H9 (cell line): ENCODE data around the gene KIAA1586. TPM values are rescaled to one million over a fixed set of nuclear protein-coding genes. Genes with fewer than 3 reads are reported as not detected.
"Not testable (repeated sequence)": the region's sequence is repeated elsewhere in the genome, so short reads cannot be mapped to it uniquely, and the experiment has no call there.

Source experiments
- DNase-seq: peaks from one replicate; pipeline ENCODE4 v3.0.0-alpha.2; 2017
- H2AFZ ChIP-seq: one replicate; pipeline ENCODE4 v1.6.1; 2013; ENCODE audit warnings: mild to moderate bottlenecking, low read length, control low read depth, moderate library complexity
- H2AK5ac ChIP-seq: 2 replicates; pipeline ENCODE4 v1.6.1; 2013; ENCODE audit warnings: low read length, control low read depth, mixed read lengths; ENCODE audit not compliant: insufficient read length
- H2BK120ac ChIP-seq: one replicate; pipeline ENCODE4 v1.6.1; 2013; ENCODE audit warnings: low read depth, mild to moderate bottlenecking, low read length, control low read depth, inconsistent platforms; ENCODE audit not compliant: poor library complexity, severe bottlenecking
- H2BK12ac ChIP-seq: 2 replicates; pipeline ENCODE4 v1.6.1; 2013; ENCODE audit warnings: low read length, control low read depth, mixed read lengths, low read depth; ENCODE audit not compliant: insufficient read length
- H2BK15ac ChIP-seq: 2 replicates; pipeline ENCODE4 v1.6.1; 2013; ENCODE audit warnings: low read depth, low read length, control low read depth
- H2BK20ac ChIP-seq: one replicate; pipeline ENCODE4 v1.6.1; 2013; ENCODE audit warnings: low read depth, mild to moderate bottlenecking, low read length, control low read depth, inconsistent platforms; ENCODE audit not compliant: poor library complexity, severe bottlenecking
- H2BK5ac ChIP-seq: 2 replicates; pipeline ENCODE4 v1.6.1; 2013; ENCODE audit warnings: low read length, control low read depth, mixed read lengths; ENCODE audit not compliant: insufficient read length
- H3K14ac ChIP-seq: 2 replicates; pipeline ENCODE4 v1.6.1; 2013; ENCODE audit warnings: low read length, control low read depth; ENCODE audit not compliant: insufficient read depth
- H3K18ac ChIP-seq: 2 replicates; pipeline ENCODE4 v1.6.1; 2013; ENCODE audit warnings: low read depth, mild to moderate bottlenecking, mixed read lengths, low read length, control low read depth; ENCODE audit not compliant: insufficient read length
- H3K23ac ChIP-seq: 2 replicates; pipeline ENCODE4 v1.6.1; 2013; ENCODE audit warnings: low read length, control low read depth, mixed read lengths, low read depth; ENCODE audit not compliant: insufficient read length
- H3K23me2 ChIP-seq: 2 replicates; pipeline ENCODE4 v1.6.1; 2013; ENCODE audit warnings: low read depth, mild to moderate bottlenecking, mixed read lengths, low read length, control low read depth; ENCODE audit not compliant: insufficient read length, poor library complexity, severe bottlenecking
- H3K27ac ChIP-seq: 2 replicates; pipeline ENCODE4 v1.5.1; 2013; ENCODE audit warnings: low read length, control low read depth, mixed read lengths, low read depth; ENCODE audit not compliant: insufficient read length
- H3K27me3 ChIP-seq: 2 replicates; pipeline ENCODE4 v1.6.1; 2013; ENCODE audit warnings: low read length, control low read depth, inconsistent platforms; ENCODE audit not compliant: insufficient read depth
- H3K4ac ChIP-seq: 2 replicates; pipeline ENCODE4 v1.6.1; 2013; ENCODE audit warnings: low read depth, mild to moderate bottlenecking, control low read depth, inconsistent platforms, low read length, moderate library complexity
- H3K4me1 ChIP-seq: 2 replicates; pipeline ENCODE4 v1.6.1; 2013; ENCODE audit warnings: low read length, control low read depth, inconsistent platforms; ENCODE audit not compliant: insufficient read depth
- H3K4me2 ChIP-seq: 2 replicates; pipeline ENCODE4 v1.6.1; 2013; ENCODE audit warnings: low read length, control low read depth, mixed read lengths; ENCODE audit not compliant: insufficient read length, insufficient read depth
- H3K56ac ChIP-seq: 2 replicates; pipeline ENCODE4 v1.6.1; 2013; ENCODE audit warnings: low read depth, mild to moderate bottlenecking, mixed read lengths, low read length, control low read depth; ENCODE audit not compliant: insufficient read length
- H3K79me1 ChIP-seq: 2 replicates; pipeline ENCODE4 v1.6.1; 2013; ENCODE audit warnings: low read depth, mild to moderate bottlenecking, moderate library complexity, low read length, control low read depth, inconsistent platforms; ENCODE audit not compliant: insufficient read depth, poor library complexity, severe bottlenecking
- H3K79me2 ChIP-seq: 2 replicates; pipeline ENCODE4 v1.6.1; 2013; ENCODE audit warnings: low read length, control low read depth, inconsistent platforms; ENCODE audit not compliant: insufficient read depth
- H3K9ac ChIP-seq: 2 replicates; pipeline ENCODE4 v1.6.1; 2013; ENCODE audit warnings: low read length, control low read depth, mixed read lengths; ENCODE audit not compliant: insufficient read length; ENCODE audit errors: extremely low read depth
- H3K9me3 ChIP-seq: one replicate; pipeline ENCODE4 v1.6.1; 2013; ENCODE audit warnings: low read depth, low read length, inconsistent platforms; ENCODE audit not compliant: control insufficient read depth
- H3T11ph ChIP-seq: one replicate; pipeline ENCODE4 v1.6.1; 2013; ENCODE audit warnings: mild to moderate bottlenecking, low read length, control low read depth, inconsistent platforms
- H4K20me1 ChIP-seq: one replicate; pipeline ENCODE4 v1.6.1; 2013; ENCODE audit not compliant: control insufficient read depth, insufficient read length, insufficient read depth
- H4K5ac ChIP-seq: 2 replicates; pipeline ENCODE4 v1.6.1; 2013; ENCODE audit warnings: low read depth, mild to moderate bottlenecking, mixed read lengths, low read length, control low read depth; ENCODE audit not compliant: insufficient read length
- H4K8ac ChIP-seq: replicated peaks from 2 replicates; pipeline ENCODE4 v1.6.1; 2013; ENCODE audit warnings: low read length, control low read depth, mixed read lengths, low read depth; ENCODE audit not compliant: insufficient read length
- H4K91ac ChIP-seq: 2 replicates; pipeline ENCODE4 v1.6.1; 2013; ENCODE audit warnings: low read depth, mild to moderate bottlenecking, moderate library complexity, mixed read lengths, low read length, control low read depth; ENCODE audit not compliant: insufficient read length
- H3K27ac Mint-ChIP-seq, 3 experiments: 2 replicates in 2 of 3; 3 replicates in 1 of 3; pipeline ENCODE4 v1.8.0; 2020 to 2021; ENCODE audit warnings: mixed read lengths in 3 of 3, mild to moderate bottlenecking in 1 of 3, moderate library complexity in 1 of 3
- H3K27me3 Mint-ChIP-seq: 2 replicates; pipeline ENCODE4 v1.8.0; 2021; ENCODE audit warnings: low read depth, mild to moderate bottlenecking, moderate library complexity, mixed read lengths
- H3K36me3 Mint-ChIP-seq, 3 experiments: 2 replicates in 2 of 3; 3 replicates in 1 of 3; pipeline ENCODE4 v1.8.0; 2020 to 2021; ENCODE audit warnings: low read depth in 3 of 3, mixed read lengths in 3 of 3; ENCODE audit not compliant: insufficient read depth in 1 of 3
- H3K4me1 Mint-ChIP-seq, 2 experiments: 2 replicates each; pipeline ENCODE4 v1.8.0; 2020; ENCODE audit warnings: mixed read lengths in 2 of 2
- H3K4me3 Mint-ChIP-seq, 2 experiments: 2 replicates in 1 of 2; 3 replicates in 1 of 2; pipeline ENCODE4 v1.8.0; 2020 to 2021; ENCODE audit warnings: mild to moderate bottlenecking in 2 of 2, mixed read lengths in 2 of 2, moderate library complexity in 1 of 2
- H3K9me3 Mint-ChIP-seq, 2 experiments: 2 replicates in 1 of 2; 3 replicates in 1 of 2; pipeline ENCODE4 v1.8.0; 2020; ENCODE audit warnings: mild to moderate bottlenecking in 2 of 2, mixed read lengths in 2 of 2, moderate library complexity in 1 of 2
- WGBS: extraction: QIAGEN DNeasy Blood & Tissue Kit; methylation state at CpG from one replicate; pipeline ENCODE4 v1.1.7; 2013; ENCODE audit warnings: missing lambda C conversion rate, low lambda C conversion rate, mixed read lengths; ENCODE audit not compliant: insufficient read length; ENCODE audit errors: extremely low coverage; 5-methylcytosine and 5-hydroxymethylcytosine counted together
- total RNA-seq: library from RNA; stranded (reverse); gene quantifications from 2 replicates; pipeline ENCODE4 v1.2.1, GENCODE V29; 2021
- TF ChIP-seq, protein P1 (sequence below): fragments of 200-600 bp; sonication (generic); conservative IDR thresholded peaks from 3 replicates; pipeline ENCODE4 v1.8.0; 2021; ENCODE audit warnings: antibody characterized with exemption, mild to moderate bottlenecking

KIAA1586 gene
- total RNA-seq, 1 experiment from 2014 or later, result 33.3 TPM

- WGBS, result no CpG with 5 or more reads among the region's 5 CpGs
- TF ChIP-seq, protein P1, sequence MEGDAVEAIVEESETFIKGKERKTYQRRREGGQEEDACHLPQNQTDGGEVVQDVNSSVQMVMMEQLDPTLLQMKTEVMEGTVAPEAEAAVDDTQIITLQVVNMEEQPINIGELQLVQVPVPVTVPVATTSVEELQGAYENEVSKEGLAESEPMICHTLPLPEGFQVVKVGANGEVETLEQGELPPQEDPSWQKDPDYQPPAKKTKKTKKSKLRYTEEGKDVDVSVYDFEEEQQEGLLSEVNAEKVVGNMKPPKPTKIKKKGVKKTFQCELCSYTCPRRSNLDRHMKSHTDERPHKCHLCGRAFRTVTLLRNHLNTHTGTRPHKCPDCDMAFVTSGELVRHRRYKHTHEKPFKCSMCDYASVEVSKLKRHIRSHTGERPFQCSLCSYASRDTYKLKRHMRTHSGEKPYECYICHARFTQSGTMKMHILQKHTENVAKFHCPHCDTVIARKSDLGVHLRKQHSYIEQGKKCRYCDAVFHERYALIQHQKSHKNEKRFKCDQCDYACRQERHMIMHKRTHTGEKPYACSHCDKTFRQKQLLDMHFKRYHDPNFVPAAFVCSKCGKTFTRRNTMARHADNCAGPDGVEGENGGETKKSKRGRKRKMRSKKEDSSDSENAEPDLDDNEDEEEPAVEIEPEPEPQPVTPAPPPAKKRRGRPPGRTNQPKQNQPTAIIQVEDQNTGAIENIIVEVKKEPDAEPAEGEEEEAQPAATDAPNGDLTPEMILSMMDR, result peak; percentile 52
- H3K14ac ChIP-seq, result no peak overlapping the region
- no peak overlapping the region for H2BK5ac ChIP-seq
- no peak overlapping the region for H3K9ac ChIP-seq
- DNase-seq, result peak; percentile 52
- H2BK20ac ChIP-seq, result no peak overlapping the region
- no peak overlapping the region for H3K23ac ChIP-seq
- Mint-ChIP-seq H3K36me3 (no peaks in the 10 kb centered on the region), H3K27me3 (peaks cover 11% of the 10 kb centered on the region), H3K4me1 (peaks cover 2% of the 10 kb centered on the region in 2 experiments; a peak in 2 of 4 replicates), H3K4me3 (no peak overlapping the region; a peak in 1 of 5 replicates), H3K9me3 (peaks cover 0 to 2% of the 10 kb centered on the region in 2 experiments; a peak in 1 of 5 replicates), H3K27ac (no peak overlapping the region)
- no peak overlapping the region for H4K91ac ChIP-seq
- H4K20me1 ChIP-seq, result no peaks in the 10 kb centered on the region
- H3T11ph ChIP-seq, result no peak overlapping the region
- no peaks in the 10 kb centered on the region for H3K27me3 ChIP-seq
- H3K79me1 ChIP-seq, result no peaks in the 10 kb centered on the region
- H3K23me2 ChIP-seq, result no peaks in the 10 kb centered on the region
- H2BK12ac ChIP-seq, result no peak overlapping the region
- H3K4me2 ChIP-seq, result no peak overlapping the region
- no peak overlapping the region for H4K8ac ChIP-seq
- H2AFZ ChIP-seq, result no peak overlapping the region
- no peak overlapping the region for H3K56ac ChIP-seq
- no peak overlapping the region for H3K27ac ChIP-seq
- H3K18ac ChIP-seq, result no peak overlapping the region
- H2BK15ac ChIP-seq, result no peak overlapping the region
- no peaks in the 10 kb centered on the region for H3K79me2 ChIP-seq
- H3K9me3 ChIP-seq, result no peaks in the 10 kb centered on the region
- no peaks in the 10 kb centered on the region for H3K4me1 ChIP-seq
- H3K4ac ChIP-seq, result no peak overlapping the region
- no peak overlapping the region for H2BK120ac ChIP-seq
- no peak overlapping the region for H4K5ac ChIP-seq
- H2AK5ac ChIP-seq, result no peak overlapping the region
Measured at GRCh38 chr6:57040011-57040410, 6.5 kb upstream of the KIAA1586 start.

DNA sequence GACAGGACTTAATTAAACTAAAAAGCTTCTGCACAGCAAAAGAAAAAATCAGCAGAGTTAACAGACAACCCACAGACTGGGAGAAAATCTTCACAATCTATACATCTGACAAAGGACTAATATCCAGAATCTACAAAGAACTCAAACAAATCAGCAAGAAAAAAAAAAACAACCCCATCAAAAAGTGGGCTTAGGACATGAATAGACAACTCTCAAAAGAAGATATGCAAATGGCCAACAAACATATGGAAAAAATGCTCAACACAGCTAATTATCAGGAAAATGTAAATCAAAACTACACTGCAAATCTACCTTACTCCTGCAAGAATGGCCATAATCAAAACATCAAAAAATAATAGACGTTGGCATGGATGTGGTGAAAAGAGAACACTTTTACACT is 2.4 kb upstream of the KIAA1586 start:
- H4K5ac ChIP-seq, H3K4ac ChIP-seq, H3K18ac ChIP-seq, H3K56ac ChIP-seq, H2BK15ac ChIP-seq, H2AFZ ChIP-seq, H3K4me1 ChIP-seq, H3K9me3 ChIP-seq, DNase-seq, H2BK12ac ChIP-seq, H4K8ac ChIP-seq, H2BK120ac ChIP-seq, H4K91ac ChIP-seq, H3K27me3 ChIP-seq, H3K79me1 ChIP-seq, H2BK5ac ChIP-seq, H3K27ac ChIP-seq, H3K23me2 ChIP-seq, H2AK5ac ChIP-seq, H3T11ph ChIP-seq, H3K14ac ChIP-seq, H4K20me1 ChIP-seq, H3K23ac ChIP-seq, H3K27ac Mint-ChIP-seq, H3K9me3 Mint-ChIP-seq, H3K9ac ChIP-seq, H3K4me2 ChIP-seq, H2BK20ac ChIP-seq, H3K79me2 ChIP-seq: not testable (repeated sequence)
- WGBS, result no CpG with 5 or more reads among the region's 1 CpG
- Mint-ChIP-seq H3K4me1 (peaks cover 16 to 17% of the 10 kb centered on the region in 2 experiments), H3K36me3 (peaks cover 0 to 12% (median 9%) of the 10 kb centered on the region in 3 experiments; a peak in 5 of 7 replicates), H3K4me3 (peak overlapping the region in 1 of 2 experiments; percentile 7; a peak in 1 of 5 replicates), H3K27me3 (peaks cover 13% of the 10 kb centered on the region)
